Thyroid gland (tissue), 4 donors: ENCODE results near the gene RNF186.

ENCODE experiments used
- CTCF ChIP-seq, 6 experiments: fragments of 200-600 bp in 3 of 6; fragments of 450-650 bp in 3 of 6; sonication (generic) in 3 of 6; IDR thresholded peaks; one replicate each; pipeline ENCODE4 v1.5.1; 2016 to 2019; ENCODE audit warnings: antibody characterized with exemption in 6 of 6, mild to moderate bottlenecking in 2 of 6, inconsistent platforms in 1 of 6, moderate library complexity in 1 of 6
- POLR2A ChIP-seq, 2 donors: fragments of 450-650 bp; IDR thresholded peaks; one replicate each; pipeline ENCODE4 v1.6.1; 2017; ENCODE audit warnings: antibody characterized with exemption in 2 of 2, mild to moderate bottlenecking in 2 of 2, moderate library complexity in 1 of 2

GRCh38 chr1:19861034-19861433 lies 46.0 kb upstream of the RNF186 start:
- TF ChIP-seq CTCF (IDR thresholded peaks at IDR 0.05) (no peak), POLR2A (IDR thresholded peaks at IDR 0.05) (no peak)
